NCI-H2196 treated with DMSO at 0.1 percent for 48 hours (cell line): ENCODE data around the gene PLEKHA1.

Source experiments
- DNase-seq: peaks from one replicate; lab custom pipeline; 2025; ENCODE audit not compliant: unreplicated experiment; lab: John Stamatoyannopoulos, UW

PLEKHA1 gene

GRCh38 chr10:122374237-122374858 lies at the start of gene PLEKHA1:
Gene PLEKHA1 (plus strand): TSS chr10:122374708. CDS start chr10:122393201, 18,493 bp downstream.
- peak; percentile 66 for DNase-seq

- DNase-seq = no peak
Observed at GRCh38 chr10:122325235-122325634, 49.3 kb upstream of the PLEKHA1 start.

DNA sequence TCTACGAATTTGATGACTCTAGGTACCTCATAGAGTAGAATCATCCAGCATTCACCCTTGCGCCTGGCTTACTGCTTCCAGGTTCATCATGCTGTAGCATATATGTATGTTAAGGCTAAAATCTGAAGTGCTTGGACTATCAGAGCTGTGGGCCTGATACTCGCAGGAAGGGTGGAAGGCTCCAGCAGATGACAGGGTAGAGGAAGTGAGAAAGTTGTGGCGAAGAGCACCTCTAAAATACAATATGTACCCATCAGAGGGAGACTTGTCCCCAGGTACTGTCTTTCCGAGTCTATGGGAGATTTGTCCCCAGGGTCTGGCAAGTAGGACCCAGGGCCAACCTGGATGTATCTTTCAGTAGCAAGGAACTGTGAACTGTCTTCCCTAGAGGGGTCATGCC lies 48.1 kb upstream of the PLEKHA1 start:
- DNase-seq = no peak

DNA sequence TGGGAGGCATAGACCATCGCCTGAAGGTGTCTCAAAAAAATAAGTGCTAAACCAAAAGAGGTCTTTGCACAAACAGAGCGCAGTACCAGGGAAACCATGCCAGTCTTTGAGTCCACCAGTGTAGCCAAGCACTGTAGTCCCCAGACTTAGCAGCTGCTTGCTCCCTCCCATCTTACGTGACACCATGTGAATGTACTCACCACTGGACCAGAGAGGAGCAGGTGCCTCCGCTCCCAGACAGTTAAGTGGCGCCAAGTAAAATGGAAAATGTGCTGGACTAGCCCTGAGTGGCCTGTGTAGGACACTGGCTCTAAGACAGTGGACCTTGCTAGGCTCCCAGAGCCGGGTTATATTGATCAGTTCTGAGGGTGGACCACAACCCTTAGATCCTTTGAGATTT lies 47.7 kb upstream of the PLEKHA1 start:
- DNase-seq = no peak

- DNase-seq = no peak
Observed at GRCh38 chr10:122327237-122328206, 47.0 kb upstream of the PLEKHA1 start.

- DNase-seq = no peak
Observed at GRCh38 chr10:122328676-122329075, 45.8 kb upstream of the PLEKHA1 start.

DNA sequence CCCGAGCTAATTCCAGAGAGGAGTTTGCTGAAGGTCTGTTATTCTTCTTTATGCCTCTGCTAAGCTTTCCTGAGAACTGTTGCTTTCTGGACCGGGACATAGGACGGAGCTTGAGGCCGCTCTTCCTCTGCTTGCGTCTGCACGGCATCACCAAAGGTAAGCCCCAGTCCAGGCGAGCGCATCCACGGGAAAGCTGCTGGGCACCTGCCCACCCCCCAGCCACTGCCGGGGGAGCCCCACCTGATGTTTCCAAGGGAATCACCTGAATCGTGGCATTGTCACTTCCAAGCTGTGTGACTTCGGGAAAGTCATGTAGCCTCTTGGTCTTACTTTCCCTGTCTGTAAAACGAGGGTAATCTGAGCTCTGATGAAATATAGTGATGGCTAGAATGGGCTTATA lies 45.1 kb upstream of the PLEKHA1 start:
- DNase-seq = no peak

- DNase-seq = no peak
Observed at GRCh38 chr10:122331100-122331499, 43.4 kb upstream of the PLEKHA1 start.

DNA sequence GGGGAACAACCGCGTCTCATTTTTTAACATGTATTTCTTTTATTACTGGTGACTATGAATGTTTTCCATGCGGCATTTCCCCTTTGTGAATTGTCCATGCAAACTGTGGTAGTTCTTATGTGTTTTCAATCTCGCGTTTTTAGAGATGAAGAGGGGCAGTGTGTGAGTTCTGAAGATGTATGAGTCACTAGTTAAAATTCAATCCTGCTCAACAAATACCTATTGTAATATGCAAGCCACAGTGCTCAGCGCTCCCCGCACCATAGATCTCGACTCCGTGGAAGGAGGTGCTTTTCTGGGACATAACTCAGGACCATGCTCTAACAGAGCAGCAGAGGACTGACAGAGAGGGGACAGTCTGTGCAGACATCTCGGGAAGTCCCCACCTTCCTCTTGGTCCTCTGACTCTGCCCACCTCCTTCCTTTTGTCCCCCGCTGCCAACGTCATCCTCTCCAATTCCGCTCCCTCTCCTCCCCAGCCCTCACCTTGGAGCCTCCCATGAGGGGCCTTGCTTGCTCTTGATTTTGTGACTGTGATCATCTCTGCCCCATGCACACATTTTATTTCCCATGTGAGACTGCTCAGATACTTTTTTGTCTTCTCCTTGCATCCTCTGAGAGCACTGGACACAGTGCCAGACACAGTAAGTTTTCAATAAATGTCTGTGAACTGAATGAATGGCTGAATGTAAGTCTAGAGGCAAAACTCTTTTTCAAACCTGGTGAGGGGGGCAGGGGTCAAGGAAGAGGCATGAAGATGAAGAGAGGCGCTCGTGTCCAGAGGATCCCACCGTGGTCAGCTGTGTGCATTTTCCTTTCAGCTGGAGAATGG lies 42.7 kb upstream of the PLEKHA1 start:
- no peak for DNase-seq

- DNase-seq = no peak
Observed at GRCh38 chr10:122333037-122333436, 41.5 kb upstream of the PLEKHA1 start.

DNA sequence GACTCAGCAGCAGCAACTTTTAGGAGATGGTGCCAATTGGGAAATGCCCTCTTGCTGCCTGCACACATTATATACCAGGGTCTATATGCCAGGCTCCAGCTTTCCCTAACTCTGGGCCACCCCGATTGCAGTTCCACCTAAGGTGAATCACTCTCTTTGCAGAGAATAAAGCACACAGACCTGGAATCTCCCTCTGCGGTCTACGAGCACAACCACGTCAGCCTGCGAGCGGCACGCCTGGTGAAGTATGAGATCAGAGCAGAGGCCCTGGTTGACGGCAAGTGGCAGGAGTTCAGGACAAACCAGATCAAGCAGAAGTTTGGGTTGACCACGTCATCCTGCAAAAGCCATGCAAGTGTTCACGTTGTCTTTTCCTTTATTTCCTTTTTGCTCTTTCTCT lies 38.2 kb upstream of the PLEKHA1 start:
- DNase-seq = no peak

DNA sequence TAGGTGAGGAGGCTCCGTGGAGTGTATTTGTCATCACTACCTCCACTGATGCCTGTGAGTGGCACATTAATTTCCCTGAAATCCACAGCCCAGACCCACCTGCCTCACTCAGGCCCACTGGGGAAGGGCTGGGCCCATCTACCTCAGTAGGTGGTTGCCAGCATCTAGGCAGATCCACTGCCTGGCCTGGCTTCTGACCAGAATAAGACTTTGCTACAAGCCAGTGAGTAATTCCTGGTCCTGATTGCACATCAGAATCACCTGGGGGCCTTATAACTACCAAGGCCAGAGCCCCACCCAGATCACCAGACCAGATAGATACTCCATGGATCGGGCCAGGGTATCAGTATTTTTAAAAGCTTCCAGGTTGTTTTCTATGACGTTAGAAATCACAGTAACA lies 37.5 kb upstream of the PLEKHA1 start:
- DNase-seq = no peak

GRCh38 chr10:122338609-122339441 lies 35.7 kb upstream of the PLEKHA1 start:
- DNase-seq = no peak

DNA sequence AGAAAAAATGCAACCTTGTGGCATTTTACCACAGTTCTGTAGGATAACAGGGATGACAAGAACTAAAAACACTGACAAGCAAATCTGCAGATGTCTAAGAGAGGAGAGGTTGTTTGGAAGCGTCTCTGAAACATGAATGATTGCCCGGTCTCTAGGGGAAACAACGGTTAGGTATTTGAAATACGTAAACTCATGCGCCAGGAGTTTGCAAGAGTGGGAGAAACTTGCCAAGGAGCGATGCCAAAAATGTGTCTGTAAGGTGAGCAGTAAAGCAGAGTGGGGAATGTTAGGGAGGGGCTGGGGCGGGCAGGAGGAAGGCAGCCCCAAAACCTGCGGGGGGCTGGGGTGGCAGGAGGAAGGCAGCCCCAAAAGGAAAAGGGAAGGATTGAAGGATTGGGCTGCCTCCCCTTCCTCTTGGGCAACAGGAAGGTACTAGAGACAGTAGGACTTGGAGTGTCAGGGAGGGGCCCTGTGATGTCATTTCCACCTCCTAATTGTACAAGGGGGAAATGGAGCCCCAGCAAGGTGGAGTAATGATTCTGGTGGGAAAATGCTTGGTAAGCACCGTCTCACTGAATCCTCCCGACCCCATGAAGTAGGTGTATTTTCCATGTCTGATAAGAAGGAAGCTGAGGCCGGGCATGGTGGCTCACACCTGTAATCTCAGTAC lies 33.2 kb upstream of the PLEKHA1 start:
- DNase-seq = no peak

DNA sequence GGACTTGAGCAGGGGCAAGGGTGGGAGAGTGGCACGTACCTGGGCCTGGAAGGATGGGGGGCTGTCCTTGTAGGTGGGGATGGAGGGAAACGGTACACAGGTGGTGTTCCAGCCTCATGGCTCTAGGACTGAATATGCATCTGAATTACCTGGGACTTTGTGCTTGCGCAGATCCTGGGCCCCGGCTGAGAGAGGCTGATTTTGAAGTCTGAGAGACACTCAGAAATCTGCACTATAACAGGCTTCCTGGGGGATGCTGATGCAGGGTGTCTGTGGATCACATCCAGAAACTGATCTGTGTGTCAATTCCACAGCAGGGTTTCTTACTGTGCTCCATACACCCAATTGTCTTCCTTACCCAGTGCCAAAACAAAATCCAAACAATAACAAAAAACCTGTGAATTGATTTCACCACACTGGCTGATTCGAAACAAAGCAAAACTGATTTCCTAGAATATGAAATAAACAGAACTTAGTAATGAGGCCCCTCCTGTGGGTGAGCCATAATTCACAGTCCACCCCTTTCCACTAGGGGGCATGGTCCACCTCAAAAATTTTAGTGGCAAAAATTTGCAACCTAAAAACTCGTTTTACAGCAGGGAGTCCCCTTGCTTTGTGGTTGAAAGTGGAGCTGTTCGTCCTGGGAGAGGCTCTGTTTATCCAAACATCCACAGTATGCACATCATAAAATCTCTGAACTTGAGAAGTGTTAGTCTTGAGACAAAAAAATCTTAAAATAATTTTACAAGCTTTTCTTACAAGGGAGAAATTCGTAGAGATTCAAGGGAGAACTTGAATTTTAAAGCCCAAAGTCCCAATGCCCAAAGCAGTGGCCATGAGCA lies 32.0 kb upstream of the PLEKHA1 start:
- no peak for DNase-seq

DNA sequence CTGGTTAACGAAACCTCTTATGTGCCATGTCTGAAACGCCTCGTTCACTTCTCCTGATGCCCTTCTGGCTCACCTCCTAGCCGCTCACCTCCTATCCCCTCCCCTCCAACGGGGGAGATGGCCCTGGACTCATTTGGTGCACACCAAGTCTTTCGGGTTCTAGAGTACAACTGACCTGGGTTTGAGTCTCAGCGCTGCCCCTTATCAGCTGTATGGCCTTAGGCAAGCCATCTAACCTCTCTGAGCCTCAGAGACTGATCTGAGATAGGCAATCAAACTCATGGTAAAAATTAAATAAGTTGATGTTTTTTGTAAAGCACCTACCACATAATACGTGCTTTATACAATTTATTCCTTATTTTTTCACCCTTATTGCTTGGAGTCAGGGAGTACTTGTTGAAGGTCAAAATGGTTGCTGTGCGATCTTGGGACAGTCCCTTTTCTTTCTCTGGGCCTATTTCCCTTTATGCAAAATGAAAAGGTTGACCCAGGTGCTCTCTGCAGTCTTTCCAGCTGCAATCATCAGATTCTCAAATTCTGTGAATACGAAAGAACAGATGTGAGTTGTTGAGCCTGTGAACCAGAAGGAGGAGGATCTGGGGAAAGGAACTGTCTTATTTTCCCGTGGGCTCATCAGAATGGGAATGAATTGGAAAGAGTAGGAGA lies 31.2 kb upstream of the PLEKHA1 start:
- no peak for DNase-seq

- no peak for DNase-seq
Observed at GRCh38 chr10:122343936-122344335, 30.6 kb upstream of the PLEKHA1 start.

DNA sequence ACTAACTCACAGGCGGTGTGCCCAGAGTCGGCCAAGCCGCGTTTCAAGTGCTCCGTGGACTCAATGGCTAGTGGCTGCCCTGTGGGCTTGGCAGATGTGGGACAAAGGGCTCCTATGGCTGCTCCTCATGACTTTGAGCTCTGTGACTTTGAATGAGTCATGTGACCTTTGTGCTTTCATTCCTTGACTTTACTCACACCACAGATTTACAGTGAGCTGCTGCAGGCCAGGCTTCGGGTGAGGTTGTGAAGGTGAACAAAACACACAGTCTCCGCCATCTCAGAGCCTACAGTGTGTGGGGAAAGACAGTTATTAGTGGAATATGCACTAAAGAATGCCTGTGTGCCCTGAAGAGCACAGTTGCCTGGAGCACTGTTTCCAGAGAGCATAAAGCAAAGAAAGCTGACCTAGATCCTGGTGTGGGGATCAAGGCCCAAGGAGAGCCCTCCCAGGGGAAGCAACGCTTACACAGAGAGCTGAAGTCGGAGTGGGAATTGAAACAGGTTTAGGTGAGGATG lies 29.7 kb upstream of the PLEKHA1 start:
- no peak for DNase-seq
